NCI-H82 treated with DMSO at 0.1 percent for 48 hours (cell line): ENCODE results near the gene KY.

Source experiments
- DNase-seq: peaks from one replicate; lab custom pipeline; 2025; ENCODE audit not compliant: unreplicated experiment; lab: John Stamatoyannopoulos, UW

KY gene

GRCh38 chr3:134650431-134651346 is at the start of gene KY:
KY (minus strand) TSS chr3:134651022; CDS start chr3:134650960, 62 bp downstream.
- no peak for DNase-seq

- no peak for DNase-seq
Measured at GRCh38 chr3:134699721-134700120, 48.9 kb upstream of the KY start.

GRCh38 chr3:134699141-134699711 is 48.4 kb upstream of the KY start:
- no peak for DNase-seq

GRCh38 chr3:134697830-134698689 is 47.2 kb upstream of the KY start:
- no peak for DNase-seq

- no peak for DNase-seq
Measured at GRCh38 chr3:134696155-134696554, 45.3 kb upstream of the KY start.

GRCh38 chr3:134694946-134695543 is 44.2 kb upstream of the KY start:
- no peak for DNase-seq

GRCh38 chr3:134694466-134694865 is 43.6 kb upstream of the KY start:
- no peak for DNase-seq

GRCh38 chr3:134693804-134694203 is 43.0 kb upstream of the KY start:
- DNase-seq, result no peak

GRCh38 chr3:134693226-134693625 is 42.4 kb upstream of the KY start:
- DNase-seq, result no peak

GRCh38 chr3:134690226-134690625 is 39.4 kb upstream of the KY start:
- no peak for DNase-seq

GRCh38 chr3:134687642-134688041 is 36.8 kb upstream of the KY start:
- DNase-seq, result no peak

- no peak for DNase-seq
Measured at GRCh38 chr3:134685929-134686802, 35.3 kb upstream of the KY start.

- DNase-seq, result no peak
Measured at GRCh38 chr3:134682196-134682880, 31.5 kb upstream of the KY start.

- no peak for DNase-seq
Measured at GRCh38 chr3:134681522-134681900, 30.7 kb upstream of the KY start.

- no peak for DNase-seq
Measured at GRCh38 chr3:134680796-134681521, 30.1 kb upstream of the KY start.

GRCh38 chr3:134677987-134678308 is 27.1 kb upstream of the KY start:
- no peak for DNase-seq

GRCh38 chr3:134677196-134677986 is 26.6 kb upstream of the KY start:
- DNase-seq, result no peak

GRCh38 chr3:134675726-134676256 is 25.0 kb upstream of the KY start:
- DNase-seq, result no peak
